Trophoblast cell (in vitro differentiated cells and primary cell): ENCODE results near the gene PGS1.

Experiments
- DNase-seq, 2 donors: peaks; one replicate each; pipeline ENCODE4 v3.0.0-alpha.2; 2016
- H2AFZ ChIP-seq: 2 replicates; pipeline ENCODE4 v1.6.1; 2013; ENCODE audit warnings: low read length, moderate library complexity, mild to moderate bottlenecking; ENCODE audit not compliant: insufficient read depth, poor library complexity
- H2AK5ac ChIP-seq: 2 replicates; pipeline ENCODE4 v1.6.1; 2013; ENCODE audit warnings: mild to moderate bottlenecking, low read length
- H2BK120ac ChIP-seq: 2 replicates; pipeline ENCODE4 v1.6.1; 2013; ENCODE audit warnings: low read length, mild to moderate bottlenecking, moderate library complexity; ENCODE audit not compliant: insufficient read depth, poor library complexity
- H2BK12ac ChIP-seq: 2 replicates; pipeline ENCODE4 v1.6.1; 2013; ENCODE audit warnings: mild to moderate bottlenecking, low read length, moderate library complexity
- H2BK5ac ChIP-seq: 2 replicates; pipeline ENCODE4 v1.6.1; 2013; ENCODE audit warnings: low read length, low read depth, moderate library complexity, mild to moderate bottlenecking; ENCODE audit not compliant: poor library complexity
- H3K14ac ChIP-seq: 2 replicates; pipeline ENCODE4 v1.6.1; 2013; ENCODE audit warnings: mild to moderate bottlenecking, low read length
- H3K18ac ChIP-seq: 2 replicates; pipeline ENCODE4 v1.6.1; 2013; ENCODE audit warnings: mild to moderate bottlenecking, low read length
- H3K23ac ChIP-seq: 2 replicates; pipeline ENCODE4 v1.6.1; 2013; ENCODE audit warnings: low read length
- H3K27ac ChIP-seq: 2 replicates; pipeline ENCODE4 v1.5.1; 2013; ENCODE audit warnings: low read depth, mild to moderate bottlenecking, inconsistent platforms, low read length, moderate library complexity
- H3K27me3 ChIP-seq: 2 replicates; pipeline ENCODE4 v1.6.1; 2013; ENCODE audit warnings: inconsistent platforms, mild to moderate bottlenecking, low read length, moderate library complexity; ENCODE audit not compliant: insufficient read depth
- H3K36me3 ChIP-seq, 2 experiments: 1 replicate in 1 of 2; 2 replicates in 1 of 2; pipeline ENCODE4 v1.6.1; 2013; ENCODE audit warnings: low read length in 2 of 2, mild to moderate bottlenecking in 2 of 2, moderate library complexity in 1 of 2; ENCODE audit not compliant: insufficient read depth in 2 of 2, control insufficient read depth in 1 of 2
- H3K4ac ChIP-seq: 2 replicates; pipeline ENCODE4 v1.6.1; 2013; ENCODE audit warnings: low read depth, mild to moderate bottlenecking, low read length, moderate library complexity
- H3K4me1 ChIP-seq, 2 experiments: 1 replicate in 1 of 2; 2 replicates in 1 of 2; pipeline ENCODE4 v1.6.1; 2013; ENCODE audit warnings: low read length in 2 of 2, mild to moderate bottlenecking in 2 of 2, moderate library complexity in 1 of 2; ENCODE audit not compliant: insufficient read depth in 2 of 2, control insufficient read depth in 1 of 2
- H3K4me2 ChIP-seq: 2 replicates; pipeline ENCODE4 v1.6.1; 2013; ENCODE audit warnings: inconsistent platforms, mild to moderate bottlenecking, low read length, moderate library complexity
- H3K4me3 ChIP-seq: 2 replicates; pipeline ENCODE4 v1.5.1; 2013; ENCODE audit warnings: mild to moderate bottlenecking, low read depth, low read length, inconsistent platforms
- H3K79me1 ChIP-seq: one replicate; pipeline ENCODE4 v1.6.1; 2013; ENCODE audit warnings: low read length
- H3K79me2 ChIP-seq: 2 replicates; pipeline ENCODE4 v1.6.1; 2013; ENCODE audit warnings: low read length, mild to moderate bottlenecking; ENCODE audit not compliant: control insufficient read depth, insufficient read depth, poor library complexity
- H3K9ac ChIP-seq: 2 replicates; pipeline ENCODE4 v1.6.1; 2013; ENCODE audit warnings: mild to moderate bottlenecking, low read length
- H3K9me3 ChIP-seq: 2 replicates; pipeline ENCODE4 v1.6.1; 2013; ENCODE audit warnings: low read depth, mild to moderate bottlenecking, control low read depth, inconsistent platforms, low read length; ENCODE audit not compliant: insufficient read depth
- H4K12ac ChIP-seq: 2 replicates; pipeline ENCODE4 v1.6.1; 2013; ENCODE audit warnings: low read depth, mild to moderate bottlenecking, low read length, moderate library complexity
- H4K8ac ChIP-seq: 2 replicates; pipeline ENCODE4 v1.6.1; 2013; ENCODE audit warnings: low read depth, mild to moderate bottlenecking, low read length, moderate library complexity
- H4K91ac ChIP-seq: one replicate; pipeline ENCODE4 v1.6.1; 2013; ENCODE audit warnings: low read depth, mild to moderate bottlenecking, low read length, moderate library complexity
- WGBS: extraction: QIAGEN DNeasy Blood & Tissue Kit; methylation state at CpG from one replicate; pipeline ENCODE4 v1.1.7; 2013; ENCODE audit warnings: missing lambda C conversion rate; ENCODE audit not compliant: insufficient read length, insufficient coverage; ENCODE audit errors: extremely low coverage; 5-methylcytosine and 5-hydroxymethylcytosine counted together

PGS1 gene

DNA sequence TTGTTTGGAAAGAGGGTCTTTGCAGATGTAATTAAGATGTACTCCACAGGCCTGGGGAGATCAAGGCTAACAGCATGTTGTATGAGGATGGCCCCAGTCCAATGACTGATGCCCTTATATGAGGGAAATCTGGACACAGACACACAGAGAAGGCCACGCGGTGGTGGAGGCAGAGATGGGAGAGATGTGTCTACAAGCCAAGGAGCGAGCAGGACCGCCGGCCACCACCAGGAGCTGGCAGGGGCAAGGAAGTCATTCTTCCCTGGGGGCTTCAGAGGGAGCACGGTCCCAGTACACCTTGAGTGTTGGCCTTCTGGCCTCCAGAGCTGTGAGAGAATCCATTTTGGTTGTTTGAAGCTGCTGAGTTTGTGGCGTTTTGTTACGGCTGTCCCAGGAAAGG is 33.3 kb upstream of the PGS1 start:
- Histone ChIP-seq H3K4me3 (no peak overlapping the region), H3K23ac (no peak overlapping the region), H3K9ac (no peak overlapping the region), H3K4me2 (no peak overlapping the region), H3K79me2 (no peaks in the 10 kb centered on the region), H2BK12ac (no peak overlapping the region), H2AK5ac (peak overlapping the region; percentile 36), H2BK120ac (no peak overlapping the region), H3K4me1 (peaks cover 9 to 15% of the 10 kb centered on the region in 2 experiments), H3K4ac (no peak overlapping the region), H4K12ac (no peak overlapping the region), H3K27ac (no peak overlapping the region), H3K27me3 (no peaks in the 10 kb centered on the region), H2BK5ac (no peak overlapping the region), H4K91ac (no peak overlapping the region), H2AFZ (no peak overlapping the region), H3K79me1 (peaks cover 9% of the 10 kb centered on the region), H3K9me3 (no peaks in the 10 kb centered on the region), H4K8ac (no peak overlapping the region), H3K36me3 (no peaks in the 10 kb centered on the region), H3K18ac (no peak overlapping the region), H3K14ac (no peak overlapping the region)
- WGBS, result no CpG with 5 or more reads among the region's 8 CpGs
- DNase-seq, result no peak

DNA sequence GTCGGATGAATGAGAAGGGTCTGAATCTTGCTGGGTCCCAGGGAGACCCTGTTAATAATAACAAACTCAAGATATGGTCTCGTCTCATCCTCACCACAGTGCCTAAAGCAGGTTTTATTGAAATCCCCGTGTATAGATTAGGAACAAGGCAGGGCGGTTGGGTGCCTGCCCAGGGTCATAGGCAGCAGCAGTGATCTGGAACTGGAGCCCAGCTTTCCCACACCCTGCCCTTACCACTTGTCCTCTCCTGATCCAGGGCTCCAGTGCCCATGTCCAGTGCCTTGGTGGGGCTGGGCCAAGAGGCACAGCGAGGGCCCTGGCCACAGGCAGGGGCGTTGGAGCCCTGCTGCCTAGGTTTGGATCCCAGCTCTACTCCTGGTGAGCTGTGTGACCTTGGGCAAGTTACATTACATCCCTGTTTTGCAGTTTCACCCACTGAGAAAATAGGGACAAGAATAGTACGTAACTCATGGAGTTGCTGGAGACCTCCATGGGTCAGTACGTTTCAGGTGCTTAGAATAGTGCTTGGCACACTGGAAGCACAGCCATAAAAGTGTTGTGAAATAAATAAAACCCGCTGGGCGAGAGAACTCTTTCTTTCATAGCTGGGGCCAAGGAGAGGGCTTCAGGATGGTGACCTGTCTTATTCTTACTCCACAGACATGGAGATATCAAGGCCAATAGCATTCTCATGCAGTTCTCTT is 32.5 kb upstream of the PGS1 start:
- H2BK5ac ChIP-seq, result no peak overlapping the region
- H3K18ac ChIP-seq, result no peak overlapping the region
- H3K79me1 ChIP-seq, result peaks cover 9% of the 10 kb centered on the region
- no CpG with 5 or more reads among the region's 10 CpGs for WGBS
- H2AFZ ChIP-seq, result no peak overlapping the region
- no peak overlapping the region for H2BK12ac ChIP-seq
- no peak overlapping the region for H4K8ac ChIP-seq
- H3K4me1 ChIP-seq, result peaks cover 9 to 15% of the 10 kb centered on the region in 2 experiments
- H3K23ac ChIP-seq, result no peak overlapping the region
- no peaks in the 10 kb centered on the region for H3K9me3 ChIP-seq
- H3K9ac ChIP-seq, result no peak overlapping the region
- H3K4ac ChIP-seq, result no peak overlapping the region
- H3K14ac ChIP-seq, result no peak overlapping the region
- H3K27me3 ChIP-seq, result no peaks in the 10 kb centered on the region
- H3K4me2 ChIP-seq, result no peak overlapping the region
- H3K4me3 ChIP-seq, result no peak overlapping the region
- H2BK120ac ChIP-seq, result peak overlapping the region; percentile 40
- DNase-seq, result no peak
- no peak overlapping the region for H4K12ac ChIP-seq
- no peaks in the 10 kb centered on the region for H3K36me3 ChIP-seq
- no peaks in the 10 kb centered on the region for H3K79me2 ChIP-seq
- H2AK5ac ChIP-seq, result peak overlapping the region; percentile 66
- H4K91ac ChIP-seq, result no peak overlapping the region
- H3K27ac ChIP-seq, result no peak overlapping the region

DNA sequence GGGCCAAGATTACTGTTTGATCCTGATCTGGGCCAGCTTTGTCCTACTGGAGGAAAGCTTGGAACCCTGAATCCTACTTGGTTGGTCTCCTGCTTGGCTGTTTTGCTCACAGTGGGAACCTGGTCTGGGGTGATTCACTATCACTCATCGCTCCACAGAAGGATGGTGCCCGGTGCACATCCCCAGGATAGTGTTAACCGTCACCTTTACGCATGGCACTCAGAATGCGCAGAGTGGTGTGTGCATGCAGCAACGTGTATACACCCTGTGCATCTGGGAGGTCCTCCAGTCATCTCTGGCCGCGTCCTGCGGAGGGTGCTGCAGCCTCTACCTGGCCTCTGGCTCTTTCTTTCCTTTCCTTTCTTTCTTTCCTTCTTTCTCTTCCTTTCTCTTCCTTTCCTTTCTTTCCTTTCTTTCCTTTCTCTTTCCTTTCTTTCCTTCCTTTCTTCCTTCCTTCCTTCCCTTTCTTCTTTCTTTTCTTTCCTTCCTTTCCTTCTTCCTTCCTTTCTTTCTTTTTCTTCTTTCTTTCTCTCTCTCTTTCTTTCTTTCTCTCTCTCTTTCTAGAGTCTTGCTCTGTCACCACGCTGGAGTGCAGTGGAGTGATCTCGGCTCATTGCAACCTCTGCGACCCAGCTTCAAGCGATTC is 31.7 kb upstream of the PGS1 start:
- Histone ChIP-seq H3K4me1 (peaks cover 8 to 16% of the 10 kb centered on the region in 2 experiments), H3K27me3 (no peaks in the 10 kb centered on the region), H3K4me3 (no peak overlapping the region), H3K23ac (no peak overlapping the region), H2AFZ (no peak overlapping the region), H3K79me1 (peaks cover 9% of the 10 kb centered on the region), H3K36me3 (no peaks in the 10 kb centered on the region), H3K14ac (no peak overlapping the region), H3K18ac (no peak overlapping the region), H2BK12ac (no peak overlapping the region), H3K9me3 (no peaks in the 10 kb centered on the region), H3K79me2 (peaks cover 2% of the 10 kb centered on the region), H4K12ac (no peak overlapping the region), H3K4ac (no peak overlapping the region), H4K8ac (no peak overlapping the region), H3K9ac (no peak overlapping the region), H2BK120ac (no peak overlapping the region), H3K27ac (no peak overlapping the region), H2BK5ac (no peak overlapping the region), H3K4me2 (no peak overlapping the region), H4K91ac (no peak overlapping the region), H2AK5ac (no peak overlapping the region)
- DNase-seq, result no peak
- WGBS, result no CpG with 5 or more reads among the region's 13 CpGs

- H3K36me3 ChIP-seq, result no peaks in the 10 kb centered on the region
- H2BK5ac ChIP-seq, result no peak overlapping the region
- H3K9me3 ChIP-seq, result no peaks in the 10 kb centered on the region
- H3K9ac ChIP-seq, result no peak overlapping the region
- H4K8ac ChIP-seq, result no peak overlapping the region
- no peak overlapping the region for H4K91ac ChIP-seq
- no peak overlapping the region for H2AK5ac ChIP-seq
- H2AFZ ChIP-seq, result no peak overlapping the region
- no peak overlapping the region for H2BK120ac ChIP-seq
- H3K4me3 ChIP-seq, result no peak overlapping the region
- no peak overlapping the region for H3K4me2 ChIP-seq
- peaks cover 11% of the 10 kb centered on the region for H3K79me1 ChIP-seq
- DNase-seq, result no peak
- no peak overlapping the region for H3K14ac ChIP-seq
- no peak overlapping the region for H3K4ac ChIP-seq
- no peak overlapping the region for H3K18ac ChIP-seq
- H3K4me1 ChIP-seq, result peaks cover 10 to 19% of the 10 kb centered on the region in 2 experiments
- H3K23ac ChIP-seq, result no peak overlapping the region
- H2BK12ac ChIP-seq, result no peak overlapping the region
- no peak overlapping the region for H3K27ac ChIP-seq
- no CpG with 5 or more reads among the region's 3 CpGs for WGBS
- H4K12ac ChIP-seq, result no peak overlapping the region
- H3K79me2 ChIP-seq, result peaks cover 2% of the 10 kb centered on the region
- H3K27me3 ChIP-seq, result no peaks in the 10 kb centered on the region
Observed at GRCh38 chr17:78347453-78347852, 31.0 kb upstream of the PGS1 start.
